Measurements from ENCODE around the gene GGT5.
"Not testable (repeated sequence)": the region's sequence is repeated elsewhere in the genome, so short reads cannot be mapped to it uniquely, and the experiment has no call there.

The GGT5 gene

GRCh38 chr22:24245030-24245431 is at the start of gene GGT5:
Gene GGT5, minus strand, starts transcription at chr22:24245082. Its CDS starts 357 bp downstream, at chr22:24244725.
- not testable (repeated sequence) for ATAC-seq, H3K9me3 Mint-ChIP-seq
- peaks cover 34% of the 10 kb centered on the region for H3K4me1 Mint-ChIP-seq

DNA sequence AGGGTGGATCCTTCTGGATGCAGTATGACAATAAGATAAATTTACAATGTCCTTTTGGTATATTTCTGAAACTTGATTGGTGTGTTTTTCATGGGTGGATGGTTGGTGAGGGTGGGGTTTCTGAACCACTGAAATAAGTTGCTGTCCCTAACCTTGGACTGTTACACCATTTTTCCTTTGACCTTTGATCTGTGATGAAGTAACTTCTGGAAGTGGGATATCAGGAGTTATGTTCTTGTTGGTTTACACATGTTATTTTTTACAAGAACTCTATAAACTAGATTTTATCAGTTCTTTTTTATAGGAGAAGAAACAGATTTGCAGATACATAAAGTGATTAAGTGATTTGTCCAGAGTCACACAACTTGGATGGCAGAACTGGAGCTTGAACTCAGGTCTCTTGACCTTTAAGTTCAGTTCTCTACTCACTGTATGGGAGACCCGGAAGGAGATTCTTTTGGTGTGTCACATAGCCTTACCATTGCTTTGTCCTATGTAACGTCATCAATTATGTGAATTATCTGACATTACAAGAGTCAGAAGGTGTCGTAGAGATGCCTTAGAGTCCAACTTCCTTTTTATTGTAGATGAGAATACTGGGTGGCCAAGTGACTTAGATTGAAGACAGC is 47.4 kb upstream of the GGT5 start:
- H3K36me3 Mint-ChIP-seq (ENCODE audit: low read depth); H3K27ac Mint-ChIP-seq; ATAC-seq: not testable (repeated sequence)

More at GRCh38 chr22:24245030-24245431, at the start of gene GGT5:
- H3K27me3 Mint-ChIP-seq; H3K27ac Mint-ChIP-seq; DNase-seq; H3K36me3 Mint-ChIP-seq (ENCODE audit: low read depth); H3K4me3 Mint-ChIP-seq: not testable (repeated sequence)

GRCh38 chr22:24291515-24292201 is 46.8 kb upstream of the GGT5 start:
- no peaks in the 10 kb centered on the region for H3K27me3 Mint-ChIP-seq
- H3K4me3 Mint-ChIP-seq: no peak overlapping the region
- peaks cover 41% of the 10 kb centered on the region for H3K4me1 Mint-ChIP-seq
- H3K36me3 Mint-ChIP-seq (ENCODE audit: low read depth): peaks cover 4% of the 10 kb centered on the region
- ATAC-seq (no peak), DNase-seq (no peak)
- no peak overlapping the region for H3K27ac Mint-ChIP-seq
- no peaks in the 10 kb centered on the region for H3K9me3 Mint-ChIP-seq

More for the DNA sequence above, 47.4 kb upstream of the GGT5 start:
- not testable (repeated sequence) for H3K9me3 Mint-ChIP-seq, DNase-seq, H3K4me3 Mint-ChIP-seq, H3K27me3 Mint-ChIP-seq
- H3K4me1 Mint-ChIP-seq: peaks cover 37% of the 10 kb centered on the region

DNA sequence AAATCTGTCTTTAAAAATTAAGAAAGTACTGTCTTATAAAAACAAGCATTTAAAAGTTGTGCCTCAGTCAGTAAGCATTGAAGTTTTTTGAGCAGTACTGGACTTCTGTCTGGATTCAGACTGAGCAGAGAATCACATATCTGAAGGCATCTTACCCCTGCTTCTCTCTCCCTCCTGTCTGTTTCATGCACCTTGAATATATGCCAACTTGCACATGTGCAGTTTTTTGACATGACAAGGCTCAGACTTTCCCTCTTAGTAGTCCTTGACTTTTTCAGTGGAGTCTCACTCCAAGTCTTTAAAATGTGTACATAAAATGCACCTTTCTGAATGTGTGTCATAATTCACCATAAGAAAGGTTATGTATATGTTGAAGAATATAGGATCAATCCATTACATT is 45.6 kb upstream of the GGT5 start:
- Mint-ChIP-seq H3K27me3 (no peaks in the 10 kb centered on the region), H3K27ac (no peak overlapping the region), H3K9me3 (no peaks in the 10 kb centered on the region), H3K4me3 (no peak overlapping the region), H3K4me1 (peaks cover 51% of the 10 kb centered on the region), H3K36me3 (ENCODE audit: low read depth) (peaks cover 4% of the 10 kb centered on the region)
- no peak for DNase-seq
- ATAC-seq: no peak

DNA sequence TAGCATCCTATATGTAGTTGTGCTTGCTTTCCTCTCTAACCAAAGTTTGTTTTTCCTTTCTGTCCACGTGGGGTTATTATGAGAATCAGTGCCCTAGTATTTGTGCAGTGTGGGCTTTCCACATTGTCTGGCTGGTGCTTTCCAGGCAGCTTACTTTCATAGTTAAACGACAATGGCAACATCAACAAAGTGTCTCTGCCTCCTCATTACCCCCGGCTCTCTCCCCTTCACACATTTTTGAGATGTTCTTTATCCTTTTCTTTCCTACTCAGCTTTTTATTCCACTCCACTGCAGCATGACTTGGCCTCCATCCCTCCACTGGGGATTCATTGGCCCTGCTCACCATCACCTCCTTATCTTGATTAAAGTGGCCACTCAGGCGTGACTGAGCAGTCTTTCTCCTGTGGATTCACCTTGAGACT is 44.9 kb upstream of the GGT5 start:
- Mint-ChIP-seq H3K4me3 (no peak overlapping the region), H3K9me3 (no peaks in the 10 kb centered on the region), H3K27me3 (no peaks in the 10 kb centered on the region), H3K27ac (no peak overlapping the region), H3K36me3 (ENCODE audit: low read depth) (peaks cover 4% of the 10 kb centered on the region), H3K4me1 (peaks cover 58% of the 10 kb centered on the region)
- DNase-seq (no peak), ATAC-seq (no peak)

GRCh38 chr22:24289114-24289513 is 44.2 kb upstream of the GGT5 start:
- DNase-seq: no peak
- H3K27ac Mint-ChIP-seq: no peak overlapping the region
- no peak overlapping the region for H3K4me3 Mint-ChIP-seq
- ATAC-seq: no peak
- H3K9me3 Mint-ChIP-seq: no peaks in the 10 kb centered on the region
- H3K36me3 Mint-ChIP-seq (ENCODE audit: low read depth): peaks cover 4% of the 10 kb centered on the region
- no peaks in the 10 kb centered on the region for H3K27me3 Mint-ChIP-seq
- peaks cover 63% of the 10 kb centered on the region for H3K4me1 Mint-ChIP-seq

- not testable (repeated sequence) for ATAC-seq; DNase-seq; H3K9me3 Mint-ChIP-seq; H3K27ac Mint-ChIP-seq; H3K4me3 Mint-ChIP-seq; H3K27me3 Mint-ChIP-seq; H3K36me3 Mint-ChIP-seq (ENCODE audit: low read depth)
- H3K4me1 Mint-ChIP-seq: peaks cover 72% of the 10 kb centered on the region
These were observed 42.9 kb upstream of the GGT5 start for GRCh38 chr22:24287801-24288200.

DNA sequence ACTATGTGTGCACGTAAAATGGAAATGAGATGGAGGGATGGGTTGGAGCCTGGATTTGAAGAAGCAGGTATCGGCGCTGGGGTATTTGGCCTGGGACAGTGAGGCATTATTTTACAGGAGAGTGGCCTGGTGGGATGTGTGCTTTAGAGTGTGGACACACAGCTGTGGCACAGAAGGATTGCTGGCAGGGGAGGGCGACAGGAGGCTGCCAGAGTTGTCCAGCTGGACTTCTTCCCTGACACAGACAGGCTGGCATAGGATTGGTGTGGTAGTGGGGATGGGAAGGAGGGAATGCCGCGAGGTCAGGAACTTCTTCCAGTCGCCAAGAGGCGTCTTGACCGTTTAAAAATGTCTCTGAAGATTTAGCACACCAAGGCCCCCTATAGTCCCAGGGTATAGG is 42.3 kb upstream of the GGT5 start:
- H3K4me1 Mint-ChIP-seq: peaks cover 74% of the 10 kb centered on the region
- not testable (repeated sequence) for DNase-seq

DNA sequence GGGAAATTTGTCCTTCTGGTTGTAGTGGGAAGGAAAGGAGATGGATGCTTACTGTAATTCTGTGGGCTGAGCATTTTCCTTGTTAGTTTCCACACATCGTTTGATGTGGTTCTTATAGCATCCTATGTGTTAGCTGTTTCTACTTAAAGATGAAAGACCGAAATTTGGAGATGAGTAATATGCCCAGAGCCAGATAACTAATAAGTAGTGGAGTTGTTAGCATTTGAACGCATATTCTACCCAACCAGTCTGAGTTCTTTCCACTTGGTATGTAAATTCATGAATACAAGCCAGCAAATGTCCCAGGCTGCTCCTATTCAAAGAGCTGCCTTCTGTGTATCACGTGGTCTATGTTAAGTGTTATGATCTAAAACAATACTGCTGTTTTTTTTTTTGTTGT is 40.4 kb upstream of the GGT5 start:
- peak overlapping the region; percentile 87 for H3K27ac Mint-ChIP-seq
- ATAC-seq: peak; percentile 88
- peak overlapping the region; percentile 43 for H3K4me3 Mint-ChIP-seq
- H3K27me3 Mint-ChIP-seq: no peaks in the 10 kb centered on the region
- no peaks in the 10 kb centered on the region for H3K9me3 Mint-ChIP-seq
- H3K36me3 Mint-ChIP-seq (ENCODE audit: low read depth): peaks cover 4% of the 10 kb centered on the region
- H3K4me1 Mint-ChIP-seq: peaks cover 68% of the 10 kb centered on the region
- no peak for DNase-seq

More for the DNA sequence above, 42.3 kb upstream of the GGT5 start:
- H3K36me3 Mint-ChIP-seq (ENCODE audit: low read depth); ATAC-seq; H3K4me3 Mint-ChIP-seq; H3K27ac Mint-ChIP-seq; H3K9me3 Mint-ChIP-seq; H3K27me3 Mint-ChIP-seq: not testable (repeated sequence)

DNA sequence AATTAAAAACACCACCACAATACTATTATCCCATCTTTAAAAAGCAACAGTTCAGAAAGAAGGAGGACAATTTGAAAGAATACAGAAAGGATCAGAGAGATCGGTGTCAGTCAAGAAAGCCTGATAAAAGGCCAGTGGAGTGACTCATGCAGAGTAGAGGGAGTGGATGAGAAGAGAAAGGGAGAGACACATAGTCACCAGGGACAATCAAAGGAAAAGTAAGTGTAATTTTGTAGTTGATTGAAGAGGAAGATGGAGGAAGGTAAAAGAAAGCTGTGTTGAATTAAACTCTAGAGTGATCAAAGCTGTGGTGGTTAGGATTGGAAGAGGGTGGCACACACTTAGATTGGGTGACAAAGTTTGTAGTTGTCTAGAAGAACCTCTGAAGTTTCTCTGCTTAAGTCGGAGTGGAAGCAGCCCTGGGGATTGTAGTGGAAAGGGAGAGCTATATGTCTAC is 39.9 kb upstream of the GGT5 start:
- Mint-ChIP-seq H3K27me3 (no peaks in the 10 kb centered on the region), H3K9me3 (no peaks in the 10 kb centered on the region), H3K4me3 (peak overlapping the region; percentile 43), H3K27ac (peak overlapping the region; percentile 87), H3K4me1 (peaks cover 65% of the 10 kb centered on the region), H3K36me3 (ENCODE audit: low read depth) (peaks cover 4% of the 10 kb centered on the region)
- no peak for DNase-seq
- ATAC-seq: peak; percentile 76

- ATAC-seq (no peak), DNase-seq (no peak)
- Mint-ChIP-seq H3K4me1 (peaks cover 61% of the 10 kb centered on the region), H3K9me3 (no peaks in the 10 kb centered on the region), H3K27ac (no peak overlapping the region), H3K36me3 (ENCODE audit: low read depth) (peaks cover 2% of the 10 kb centered on the region), H3K4me3 (no peak overlapping the region), H3K27me3 (no peaks in the 10 kb centered on the region)
These were observed 37.5 kb upstream of the GGT5 start for GRCh38 chr22:24282401-24282800.

DNA sequence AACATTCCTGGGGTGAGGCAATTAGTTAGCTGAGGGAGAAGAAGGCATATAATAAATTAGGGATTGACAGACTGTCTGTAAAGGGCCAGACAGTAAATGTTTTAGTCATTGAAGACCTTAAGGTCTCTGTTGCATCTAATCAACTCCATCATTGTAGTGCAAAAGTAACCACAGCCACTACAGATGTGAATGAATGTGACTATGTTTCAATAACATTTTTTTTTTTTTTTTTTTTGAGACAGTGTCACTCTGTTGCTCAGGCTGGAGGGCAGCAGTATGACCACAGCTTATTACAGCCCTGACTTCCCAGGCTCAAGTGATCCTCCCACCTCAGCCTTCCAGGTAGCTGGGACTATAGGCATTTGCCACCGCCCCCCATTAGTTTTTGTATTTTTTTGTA is 35.5 kb upstream of the GGT5 start:
- peak; percentile 6 for ATAC-seq
- not testable (repeated sequence) for H3K4me3 Mint-ChIP-seq; H3K9me3 Mint-ChIP-seq; H3K36me3 Mint-ChIP-seq (ENCODE audit: low read depth); H3K27me3 Mint-ChIP-seq; DNase-seq; H3K27ac Mint-ChIP-seq
- peaks cover 48% of the 10 kb centered on the region for H3K4me1 Mint-ChIP-seq

GRCh38 chr22:24274696-24275405 is 30.0 kb upstream of the GGT5 start:
- H3K9me3 Mint-ChIP-seq, DNase-seq, H3K4me3 Mint-ChIP-seq, ATAC-seq, H3K27me3 Mint-ChIP-seq: not testable (repeated sequence)
- peaks cover 49% of the 10 kb centered on the region for H3K4me1 Mint-ChIP-seq
- peaks cover 12% of the 10 kb centered on the region for H3K36me3 Mint-ChIP-seq (ENCODE audit: low read depth)
- H3K27ac Mint-ChIP-seq: peak overlapping the region; percentile 48

DNA sequence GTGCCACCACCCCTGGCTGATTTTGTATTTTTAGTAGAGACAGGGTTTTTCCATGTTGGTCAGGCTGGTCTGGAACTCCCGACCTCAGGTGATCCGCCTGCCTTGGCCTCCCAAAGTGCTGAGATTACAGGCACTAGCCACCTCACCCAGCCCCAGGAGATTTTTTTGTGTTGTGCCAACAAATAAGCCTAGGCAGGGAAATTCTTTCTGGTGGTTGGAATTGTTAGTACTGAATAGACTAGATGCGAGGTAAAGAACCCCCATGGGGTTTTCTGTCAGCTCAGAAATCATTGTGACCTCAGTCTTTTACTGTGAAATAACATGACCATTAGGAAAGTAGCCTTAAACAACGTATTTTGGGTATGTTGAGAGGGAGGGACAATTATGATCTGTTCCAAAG is 29.0 kb upstream of the GGT5 start:
- not testable (repeated sequence) for H3K9me3 Mint-ChIP-seq, H3K27ac Mint-ChIP-seq, DNase-seq, ATAC-seq, H3K27me3 Mint-ChIP-seq, H3K4me3 Mint-ChIP-seq
- Mint-ChIP-seq H3K4me1 (peaks cover 46% of the 10 kb centered on the region), H3K36me3 (ENCODE audit: low read depth) (peaks cover 12% of the 10 kb centered on the region)

GRCh38 chr22:24273031-24273430 is 28.1 kb upstream of the GGT5 start:
- Mint-ChIP-seq H3K4me3 (peak overlapping the region; percentile 87), H3K4me1 (peaks cover 43% of the 10 kb centered on the region), H3K27ac (peak overlapping the region; percentile 88), H3K36me3 (ENCODE audit: low read depth) (peaks cover 12% of the 10 kb centered on the region)
- not testable (repeated sequence) for DNase-seq, H3K9me3 Mint-ChIP-seq, H3K27me3 Mint-ChIP-seq
- ATAC-seq: peak; percentile 41
